IPS-NIHi7 (cell line): ENCODE data around the gene TGFA.

Experiments
- DNase-seq: peaks from one replicate; pipeline ENCODE4 v3.0.0; 2012; ENCODE audit warnings: mixed read lengths; ENCODE audit errors: extremely low spot score

Gene TGFA

GRCh38 chr2:70553584-70554337, at the start of gene TGFA:
Gene TGFA (minus strand): TSS chr2:70553826. CDS start chr2:70553767, 59 bp downstream.
- peak; percentile 86 for DNase-seq

GRCh38 chr2:70603066-70603465, 49.4 kb upstream of the TGFA start:
- DNase-seq, result no peak

- no peak for DNase-seq
Observed at GRCh38 chr2:70598197-70598596, 44.6 kb upstream of the TGFA start.

GRCh38 chr2:70596739-70597138, 43.1 kb upstream of the TGFA start:
- DNase-seq, result no peak

GRCh38 chr2:70596293-70596692, 42.7 kb upstream of the TGFA start:
- DNase-seq, result no peak

- DNase-seq, result no peak
Observed at GRCh38 chr2:70583091-70583490, 29.5 kb upstream of the TGFA start.

- no peak for DNase-seq
Observed at GRCh38 chr2:70580352-70580751, 26.7 kb upstream of the TGFA start.

- DNase-seq, result no peak
Observed at GRCh38 chr2:70574618-70575017, 21.0 kb upstream of the TGFA start.

- no peak for DNase-seq
Observed at GRCh38 chr2:70574109-70574508, 20.5 kb upstream of the TGFA start.

GRCh38 chr2:70570041-70570661, 16.5 kb upstream of the TGFA start:
- DNase-seq, result peak; percentile 71

GRCh38 chr2:70569559-70569958, 15.9 kb upstream of the TGFA start:
- no peak for DNase-seq

- no peak for DNase-seq
Observed at GRCh38 chr2:70566906-70567305, 13.3 kb upstream of the TGFA start.

- DNase-seq, result no peak
Observed at GRCh38 chr2:70566464-70566863, 12.8 kb upstream of the TGFA start.

- no peak for DNase-seq
Observed at GRCh38 chr2:70565039-70565731, 11.6 kb upstream of the TGFA start.

GRCh38 chr2:70561893-70562292, 8.3 kb upstream of the TGFA start:
- no peak for DNase-seq

GRCh38 chr2:70560442-70560841, 6.8 kb upstream of the TGFA start:
- no peak for DNase-seq

- DNase-seq, result no peak
Observed at GRCh38 chr2:70560040-70560439, 6.4 kb upstream of the TGFA start.

GRCh38 chr2:70558195-70558808, 4.7 kb upstream of the TGFA start:
- no peak for DNase-seq

- DNase-seq, result no peak
Observed at GRCh38 chr2:70557171-70557838, 3.7 kb upstream of the TGFA start.

GRCh38 chr2:70556608-70557007, 3.0 kb upstream of the TGFA start:
- no peak for DNase-seq

GRCh38 chr2:70554338-70554892, 789 bp upstream of the TGFA start:
- no peak for DNase-seq

GRCh38 chr2:70553334-70553583, 367 bp downstream of the TGFA start:
- peak; percentile 42 for DNase-seq
